Fibroblast of skin of left quadriceps (primary cell): ENCODE measurements around the gene FBXO34.
A peak's percentile ranks its signal among the peaks of the same experiment; 100 is the strongest.
"Not testable (repeated sequence)": the region's sequence is repeated elsewhere in the genome, so short reads cannot be mapped to it uniquely, and the experiment has no call there.

Source experiments
- DNase-seq, 2 experiments: peaks; one replicate each; pipeline ENCODE4 v3.0.0-alpha.2; 2013; ENCODE audit warnings: low read depth in 2 of 2

The FBXO34 gene

DNA sequence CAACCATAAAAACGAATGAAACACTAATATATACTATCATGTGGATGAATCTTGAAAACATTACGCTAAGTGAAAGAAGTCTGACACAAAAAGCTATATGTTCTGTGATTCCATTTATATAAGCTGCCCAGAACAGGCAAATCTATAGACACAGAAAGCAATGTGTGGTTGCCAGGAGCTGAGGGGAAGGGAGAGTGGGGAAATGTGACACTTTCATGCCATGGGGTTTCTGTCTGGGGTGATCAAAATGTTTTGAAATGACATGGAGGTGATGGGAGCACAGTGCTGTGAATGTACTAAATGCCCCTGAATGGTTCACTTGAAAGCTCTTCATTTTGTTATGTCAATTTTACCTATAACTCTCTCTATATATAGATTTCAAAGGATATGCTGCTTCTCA, 110.3 kb downstream of the FBXO34 start:
- DNase-seq: no peak

DNA sequence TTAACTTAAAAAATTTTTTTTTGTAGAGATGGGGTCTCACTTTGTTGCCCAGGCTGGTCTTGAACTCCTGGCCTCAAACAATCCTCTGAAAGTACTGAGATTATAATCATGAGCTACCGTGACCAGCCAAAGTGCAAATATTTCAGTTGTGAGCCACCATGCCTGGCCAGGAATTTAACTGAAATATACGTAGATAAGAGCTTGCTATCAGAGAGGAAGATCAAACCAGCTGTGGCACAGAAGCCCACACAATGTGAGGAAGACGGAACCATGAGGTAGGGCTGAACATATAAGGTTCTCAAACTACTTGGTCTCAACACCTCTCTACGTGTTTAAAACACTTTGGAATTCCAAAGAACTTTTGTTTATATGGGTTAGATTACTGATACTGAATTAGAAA, 111.3 kb downstream of the FBXO34 start:
- DNase-seq: no peak

- not testable (repeated sequence) for DNase-seq
Observed at GRCh38 chr14:55383056-55383466, 111.8 kb downstream of the FBXO34 start.

- no peak for DNase-seq
Observed at GRCh38 chr14:55383541-55384140, 112.4 kb downstream of the FBXO34 start.

DNA sequence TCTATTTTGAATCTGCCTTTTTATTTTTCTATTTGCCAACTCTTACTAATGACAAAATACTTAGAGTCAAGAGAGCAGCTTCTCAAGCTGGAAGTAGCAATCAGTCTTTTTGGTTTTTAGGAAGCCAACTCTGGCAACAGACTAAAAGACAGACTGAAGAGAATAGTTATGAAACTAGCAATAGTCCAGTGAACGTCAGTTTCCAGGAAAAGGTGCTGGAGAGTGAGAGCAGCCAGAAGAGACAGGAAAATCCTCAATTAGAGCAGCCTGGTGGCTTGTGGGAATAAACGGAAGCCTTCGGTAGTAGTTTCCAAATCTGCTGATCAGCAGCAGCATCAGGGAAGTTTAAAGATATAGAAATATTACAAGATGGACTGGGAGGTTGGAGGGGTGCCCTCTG, 113.3 kb downstream of the FBXO34 start:
- DNase-seq: no peak

GRCh38 chr14:55386037-55386808, 115.0 kb downstream of the FBXO34 start:
- DNase-seq: no peak

GRCh38 chr14:55387121-55387520, 115.9 kb downstream of the FBXO34 start:
- DNase-seq: no peak

DNA sequence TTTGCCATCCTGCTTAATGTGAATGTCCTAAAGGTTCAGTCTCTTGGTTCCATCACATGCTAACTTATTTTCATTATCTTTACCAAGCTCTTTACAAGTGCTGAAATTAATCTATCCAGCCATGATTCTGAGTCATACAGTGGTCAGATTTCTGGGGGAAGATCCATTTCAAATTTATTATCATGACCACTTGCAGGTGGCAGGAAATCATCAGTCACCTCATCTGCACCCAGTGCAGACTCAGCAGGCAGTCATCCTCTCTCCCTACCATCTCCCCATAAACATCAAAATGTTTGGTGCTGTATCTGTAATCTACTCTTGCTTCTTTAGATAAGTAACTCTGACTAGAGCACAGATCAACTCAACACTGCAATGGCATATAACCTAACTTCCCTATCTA, 116.9 kb downstream of the FBXO34 start:
- DNase-seq: peak in 1 of 2 experiments; percentile 31

DNA sequence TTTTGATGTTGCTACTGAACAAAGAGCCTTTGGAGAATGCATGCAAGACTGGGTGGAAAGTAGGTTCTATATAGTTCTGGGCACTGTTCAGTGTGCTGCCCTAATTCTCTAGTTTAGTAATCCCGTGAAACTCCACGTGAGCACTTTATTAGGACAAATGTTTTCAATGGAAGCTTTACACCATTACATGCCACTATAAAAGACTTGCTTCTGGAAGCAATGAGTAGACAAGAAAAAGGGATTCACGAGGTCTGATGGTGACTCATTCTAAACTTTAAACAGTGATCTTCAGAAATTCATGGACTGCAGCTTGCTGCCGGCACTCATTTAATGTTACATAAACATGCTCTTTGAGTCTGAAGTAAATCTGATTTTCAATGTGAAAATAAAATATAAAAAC, 118.1 kb downstream of the FBXO34 start:
- DNase-seq: peak; percentile 40 to 44

DNA sequence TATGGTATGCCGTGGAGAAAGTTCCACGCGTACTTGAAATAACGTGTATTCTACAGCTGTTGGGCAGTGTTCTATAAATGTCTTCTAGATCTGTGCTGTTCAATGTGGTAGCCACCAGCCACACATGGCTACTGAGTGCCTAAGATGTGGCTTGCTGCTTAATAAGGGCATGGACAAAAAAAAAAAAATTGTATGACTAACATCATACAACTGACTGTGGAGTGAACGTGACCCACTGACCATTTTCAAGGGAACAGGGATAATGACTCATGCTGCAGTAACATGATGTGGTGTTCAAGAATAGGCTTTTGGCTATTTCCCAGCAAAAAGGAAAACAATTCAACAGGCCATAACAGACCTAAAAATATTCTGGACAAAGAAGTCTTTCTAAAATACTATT, 127.5 kb downstream of the FBXO34 start:
- DNase-seq: peak; percentile 89 to 90

GRCh38 chr14:55399183-55399582, 128.0 kb downstream of the FBXO34 start:
- no peak for DNase-seq

DNA sequence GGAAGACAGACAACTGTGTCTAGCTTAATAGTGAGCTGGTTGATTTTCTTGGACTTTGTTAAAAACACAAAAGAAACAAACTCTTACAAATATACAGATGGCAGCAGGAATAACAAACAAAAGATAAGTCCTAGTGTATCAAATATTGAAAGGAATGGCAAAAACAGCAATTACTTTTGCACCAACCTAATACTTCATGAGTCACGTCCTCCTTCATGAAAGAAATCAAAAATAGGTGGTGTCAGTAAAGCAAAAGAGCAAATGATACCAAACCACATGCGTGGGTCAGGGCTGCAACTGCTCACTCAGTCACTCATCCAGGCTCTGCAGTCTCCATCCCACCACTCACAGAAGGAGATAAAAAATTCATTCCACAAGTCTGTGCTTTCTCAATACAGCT, 128.6 kb downstream of the FBXO34 start:
- DNase-seq: no peak

DNA sequence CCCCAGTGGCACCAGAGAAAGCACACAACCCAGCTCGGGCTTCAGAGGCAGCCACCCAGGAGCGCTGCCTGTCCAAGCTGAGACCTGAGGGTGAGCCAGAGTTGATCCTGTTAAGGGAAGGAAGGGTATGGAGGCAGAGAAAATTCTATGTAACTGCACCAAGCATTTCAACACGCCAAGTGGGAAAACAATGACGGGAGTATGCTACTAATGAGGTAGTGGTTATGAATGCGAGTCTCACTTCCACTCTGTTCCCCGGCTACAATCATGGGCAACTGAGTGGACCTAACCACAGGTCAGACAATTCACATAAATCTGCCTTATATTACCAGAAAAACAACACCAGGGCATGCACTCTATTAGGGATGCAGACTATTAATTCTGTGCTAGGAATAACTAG, 130.5 kb downstream of the FBXO34 start:
- no peak for DNase-seq
